Prostate gland (tissue), 2 donors: Measurements from ENCODE around the gene HOXC5.

Experiments used
- POLR2A ChIP-seq: fragments of 450-650 bp; IDR thresholded peaks from one replicate; pipeline ENCODE4 v1.6.1; 2016; ENCODE audit warnings: antibody characterized with exemption, mild to moderate bottlenecking
- TF ChIP-seq, protein P1 (sequence below), 4 experiments: fragments of 200-600 bp in 2 of 4; fragments of 450-650 bp in 2 of 4; sonication (generic) in 2 of 4; IDR thresholded peaks; 1 replicate in 3 of 4; 2 replicates in 1 of 4; pipeline ENCODE4 v1.5.1; 2016 to 2019; ENCODE audit warnings: antibody characterized with exemption in 4 of 4, mild to moderate bottlenecking in 2 of 4, moderate library complexity in 2 of 4

DNA sequence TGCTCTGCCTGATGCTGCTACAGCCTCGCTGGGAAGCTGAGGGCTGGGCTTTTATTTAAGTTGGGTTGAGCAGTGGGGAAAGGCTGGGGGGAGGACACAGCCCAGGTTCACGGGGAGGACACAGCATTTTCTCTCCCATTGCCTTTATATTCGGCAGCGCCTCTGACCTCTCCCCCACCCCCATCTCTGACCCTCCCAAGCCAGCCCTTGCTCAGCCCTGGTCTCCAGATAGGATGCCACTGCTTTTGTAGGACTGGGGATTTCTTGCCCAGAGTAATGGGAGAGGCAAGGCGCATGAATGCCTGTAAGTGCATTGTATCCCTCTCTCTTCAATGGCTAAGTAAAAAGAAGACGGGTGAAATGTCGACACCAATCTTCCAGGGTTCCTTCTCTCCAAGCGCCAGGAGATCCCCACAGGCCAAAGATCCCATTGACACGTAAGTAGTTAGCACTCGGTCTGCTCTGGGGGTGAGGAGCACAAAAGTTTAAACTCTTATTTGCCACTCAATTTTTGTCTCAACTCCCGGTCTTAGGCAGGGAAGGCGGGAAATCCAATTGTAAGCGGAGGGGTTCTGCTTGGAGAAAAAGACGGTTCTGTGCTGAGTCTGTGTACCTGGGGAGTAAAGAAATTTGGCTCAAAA is 25.4 kb downstream of the HOXC5 start:
- TF ChIP-seq, protein P1, sequence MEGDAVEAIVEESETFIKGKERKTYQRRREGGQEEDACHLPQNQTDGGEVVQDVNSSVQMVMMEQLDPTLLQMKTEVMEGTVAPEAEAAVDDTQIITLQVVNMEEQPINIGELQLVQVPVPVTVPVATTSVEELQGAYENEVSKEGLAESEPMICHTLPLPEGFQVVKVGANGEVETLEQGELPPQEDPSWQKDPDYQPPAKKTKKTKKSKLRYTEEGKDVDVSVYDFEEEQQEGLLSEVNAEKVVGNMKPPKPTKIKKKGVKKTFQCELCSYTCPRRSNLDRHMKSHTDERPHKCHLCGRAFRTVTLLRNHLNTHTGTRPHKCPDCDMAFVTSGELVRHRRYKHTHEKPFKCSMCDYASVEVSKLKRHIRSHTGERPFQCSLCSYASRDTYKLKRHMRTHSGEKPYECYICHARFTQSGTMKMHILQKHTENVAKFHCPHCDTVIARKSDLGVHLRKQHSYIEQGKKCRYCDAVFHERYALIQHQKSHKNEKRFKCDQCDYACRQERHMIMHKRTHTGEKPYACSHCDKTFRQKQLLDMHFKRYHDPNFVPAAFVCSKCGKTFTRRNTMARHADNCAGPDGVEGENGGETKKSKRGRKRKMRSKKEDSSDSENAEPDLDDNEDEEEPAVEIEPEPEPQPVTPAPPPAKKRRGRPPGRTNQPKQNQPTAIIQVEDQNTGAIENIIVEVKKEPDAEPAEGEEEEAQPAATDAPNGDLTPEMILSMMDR (IDR thresholded peaks at IDR 0.05) = no peak
- TF ChIP-seq POLR2A = no peak
